ENCODE results near the gene LRRC28. TPM values are rescaled to one million over a fixed set of nuclear protein-coding genes. Genes with fewer than 3 reads are reported as not detected.

The LRRC28 gene
- total RNA-seq, 1 donor from 2014 or later, result 49.6 TPM

DNA sequence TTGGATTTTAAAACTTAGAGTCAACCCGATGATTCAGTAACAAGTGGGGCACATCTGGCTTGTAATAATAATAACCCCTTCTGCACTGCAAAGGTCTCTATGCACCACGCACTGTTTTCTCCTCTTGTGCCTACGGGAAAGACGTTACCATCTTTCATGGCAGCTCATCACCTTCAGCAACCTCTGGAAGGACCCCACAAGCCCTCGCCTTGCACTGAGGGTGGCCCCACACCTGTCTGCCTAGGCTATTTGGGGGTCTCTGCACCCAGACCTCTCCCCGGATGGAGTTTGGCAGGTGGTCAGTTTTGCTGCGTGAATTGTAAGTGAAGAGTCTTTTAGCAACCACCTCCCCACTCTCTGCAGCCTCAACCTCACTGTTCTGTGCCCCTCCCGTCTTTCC, 175.9 kb downstream of the LRRC28 start:
- no peak for TF ChIP-seq CTCF (IDR thresholded peaks at IDR 0.05; ENCODE audit: partially characterized antibody, unreplicated experiment)
- no peak overlapping the region for H3K4me3 Mint-ChIP-seq (ENCODE audit: unreplicated experiment)
- no peak overlapping the region for H3K27ac Mint-ChIP-seq (ENCODE audit: unreplicated experiment)
- peaks cover 5% of the 10 kb centered on the region for H3K27me3 Mint-ChIP-seq (ENCODE audit: unreplicated experiment)
- DNase-seq, result no peak
- H3K36me3 Mint-ChIP-seq (ENCODE audit: unreplicated experiment), result no peaks in the 10 kb centered on the region
- no peaks in the 10 kb centered on the region for H3K9me3 Mint-ChIP-seq (ENCODE audit: unreplicated experiment)
- peaks cover 2% of the 10 kb centered on the region for H3K4me1 Mint-ChIP-seq (ENCODE audit: low read depth, unreplicated experiment)

- no peak overlapping the region for H3K4me3 Mint-ChIP-seq (ENCODE audit: unreplicated experiment)
- peaks cover 2% of the 10 kb centered on the region for H3K4me1 Mint-ChIP-seq (ENCODE audit: low read depth, unreplicated experiment)
- H3K27me3 Mint-ChIP-seq (ENCODE audit: unreplicated experiment), result peaks cover 5% of the 10 kb centered on the region
- H3K36me3 Mint-ChIP-seq (ENCODE audit: unreplicated experiment), result no peaks in the 10 kb centered on the region
- H3K27ac Mint-ChIP-seq (ENCODE audit: unreplicated experiment), result no peak overlapping the region
- DNase-seq, result peak; percentile 4
- no peak for TF ChIP-seq CTCF (IDR thresholded peaks at IDR 0.05; ENCODE audit: partially characterized antibody, unreplicated experiment)
- no peaks in the 10 kb centered on the region for H3K9me3 Mint-ChIP-seq (ENCODE audit: unreplicated experiment)
Observed at GRCh38 chr15:99427668-99428361, 176.5 kb downstream of the LRRC28 start.

DNA sequence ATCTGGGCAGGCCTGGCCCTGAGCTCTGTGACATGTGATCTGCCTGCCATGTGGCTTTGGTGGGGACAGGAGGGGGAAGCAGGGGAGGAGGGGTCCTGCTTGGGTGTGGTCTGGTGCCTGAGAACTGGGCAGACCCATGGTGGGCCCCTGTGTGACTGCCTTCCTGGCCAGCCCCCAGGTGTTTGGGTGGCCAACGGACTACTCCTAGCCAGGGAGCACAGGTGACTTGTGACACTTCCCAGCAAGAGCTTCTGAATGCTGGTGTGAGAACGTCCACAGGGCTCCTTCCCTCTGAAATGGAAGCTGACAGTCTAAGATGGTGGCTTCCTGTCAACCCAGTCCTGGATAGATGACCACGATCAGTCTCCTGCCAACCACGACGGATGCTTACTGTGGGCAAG, 178.4 kb downstream of the LRRC28 start:
- peaks cover 2% of the 10 kb centered on the region for H3K4me1 Mint-ChIP-seq (ENCODE audit: low read depth, unreplicated experiment)
- H3K36me3 Mint-ChIP-seq (ENCODE audit: unreplicated experiment), result no peaks in the 10 kb centered on the region
- no peaks in the 10 kb centered on the region for H3K9me3 Mint-ChIP-seq (ENCODE audit: unreplicated experiment)
- no peak overlapping the region for H3K4me3 Mint-ChIP-seq (ENCODE audit: unreplicated experiment)
- H3K27ac Mint-ChIP-seq (ENCODE audit: unreplicated experiment), result no peak overlapping the region
- peak; percentile 17 for DNase-seq
- peaks cover 3% of the 10 kb centered on the region for H3K27me3 Mint-ChIP-seq (ENCODE audit: unreplicated experiment)
- no peak for TF ChIP-seq CTCF (IDR thresholded peaks at IDR 0.05; ENCODE audit: partially characterized antibody, unreplicated experiment)

- DNase-seq, result peak; percentile 4
Observed at GRCh38 chr15:99430881-99431401, 179.7 kb downstream of the LRRC28 start.

More at GRCh38 chr15:99430881-99431401, 179.7 kb downstream of the LRRC28 start:
- Mint-ChIP-seq H3K27me3 (ENCODE audit: unreplicated experiment) (peaks cover 3% of the 10 kb centered on the region), H3K9me3 (ENCODE audit: unreplicated experiment) (no peaks in the 10 kb centered on the region), H3K4me3 (ENCODE audit: unreplicated experiment) (no peak overlapping the region), H3K27ac (ENCODE audit: unreplicated experiment) (no peak overlapping the region), H3K36me3 (ENCODE audit: unreplicated experiment) (no peaks in the 10 kb centered on the region), H3K4me1 (ENCODE audit: low read depth, unreplicated experiment) (peaks cover 2% of the 10 kb centered on the region)
- no peak for TF ChIP-seq CTCF (IDR thresholded peaks at IDR 0.05; ENCODE audit: partially characterized antibody, unreplicated experiment)

Measured in glutamatergic neuron (in vitro differentiated cells).